BJ (cell line): ENCODE measurements around the gene CA12. TPM values are rescaled to one million over a fixed set of nuclear protein-coding genes. Genes with fewer than 3 reads are reported as not detected.

Source experiments
- CTCF ChIA-PET: fragments of 350-600 bp; formaldehyde crosslinking; extraction: SDS; loops from one replicate; lab custom pipeline; 2021; ENCODE audit warnings: antibody characterized with exemption, inconsistent platforms; lab: Yijun Ruan, JAX
- POLR2A ChIA-PET: fragments of 300-600 bp; sonication (Branson Sonifier 250); formaldehyde crosslinking; extraction: SDS; loops from one replicate; lab custom pipeline; 2021; ENCODE audit warnings: antibody characterized with exemption; lab: Charles Lee
- DNase-seq: peaks from one replicate; pipeline ENCODE4 v3.0.0-alpha.2; 2011; ENCODE audit warnings: low read depth
- H3K27me3 ChIP-seq: 2 replicates; pipeline ENCODE4 v1.6.0; 2011; ENCODE audit warnings: low read length; ENCODE audit not compliant: control insufficient read depth, insufficient read depth
- H3K36me3 ChIP-seq: 2 replicates; pipeline ENCODE4 v1.5.1; 2011; ENCODE audit warnings: low read length; ENCODE audit not compliant: control insufficient read depth, insufficient read depth
- H3K4me3 ChIP-seq: 2 replicates; pipeline ENCODE4 v1.5.1; 2011; ENCODE audit warnings: low read depth, mild to moderate bottlenecking, control low read depth, low read length
- polyA plus RNA-seq: library from polyadenylated mRNA; depleted of rRNA; stranded (reverse); fragments of >200 nt; gene quantifications from 2 replicates; pipeline ENCODE4 v1.2.3, GENCODE V29; 2011
- TF ChIP-seq, protein P1 (sequence below): IDR thresholded peaks from 2 replicates; pipeline ENCODE4 v1.5.1; 2011; ENCODE audit warnings: low read depth, mild to moderate bottlenecking, control low read depth, inconsistent platforms, low read length, moderate library complexity; ENCODE audit not compliant: insufficient read depth

The CA12 gene
- polyA plus RNA-seq, 1 experiment, result 16.9 TPM

DNA sequence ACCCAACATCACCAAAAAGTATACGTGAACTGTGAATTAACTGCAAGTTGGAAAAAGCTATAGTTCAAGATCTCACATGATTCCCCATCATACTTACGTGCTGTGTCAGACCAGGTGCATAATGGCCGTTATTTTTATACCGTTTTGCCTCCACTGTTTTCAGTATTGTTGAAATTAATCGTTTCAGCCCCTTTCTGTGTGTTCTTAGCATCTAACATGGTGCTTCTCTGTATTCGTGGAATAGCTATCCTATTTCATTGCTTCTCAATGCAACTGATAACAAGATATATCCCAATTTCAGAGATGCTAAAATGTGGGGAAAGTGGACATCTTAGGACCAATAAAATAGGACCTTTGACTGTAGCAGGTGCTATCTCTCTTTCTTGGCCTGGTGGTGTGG, 13.7 kb downstream of the CA12 start:
- no peak overlapping the region for H3K4me3 ChIP-seq
- ChIA-PET CTCF (interaction anchor here (0.7 to 0.8 kb wide), 2 partner anchors 35 to 75 kb away, joined by 3 read pairs; no protein-coding TSS in a partner anchor), POLR2A (no interaction called here)
- H3K36me3 ChIP-seq, result no peaks in the 10 kb centered on the region
- TF ChIP-seq, protein P1, sequence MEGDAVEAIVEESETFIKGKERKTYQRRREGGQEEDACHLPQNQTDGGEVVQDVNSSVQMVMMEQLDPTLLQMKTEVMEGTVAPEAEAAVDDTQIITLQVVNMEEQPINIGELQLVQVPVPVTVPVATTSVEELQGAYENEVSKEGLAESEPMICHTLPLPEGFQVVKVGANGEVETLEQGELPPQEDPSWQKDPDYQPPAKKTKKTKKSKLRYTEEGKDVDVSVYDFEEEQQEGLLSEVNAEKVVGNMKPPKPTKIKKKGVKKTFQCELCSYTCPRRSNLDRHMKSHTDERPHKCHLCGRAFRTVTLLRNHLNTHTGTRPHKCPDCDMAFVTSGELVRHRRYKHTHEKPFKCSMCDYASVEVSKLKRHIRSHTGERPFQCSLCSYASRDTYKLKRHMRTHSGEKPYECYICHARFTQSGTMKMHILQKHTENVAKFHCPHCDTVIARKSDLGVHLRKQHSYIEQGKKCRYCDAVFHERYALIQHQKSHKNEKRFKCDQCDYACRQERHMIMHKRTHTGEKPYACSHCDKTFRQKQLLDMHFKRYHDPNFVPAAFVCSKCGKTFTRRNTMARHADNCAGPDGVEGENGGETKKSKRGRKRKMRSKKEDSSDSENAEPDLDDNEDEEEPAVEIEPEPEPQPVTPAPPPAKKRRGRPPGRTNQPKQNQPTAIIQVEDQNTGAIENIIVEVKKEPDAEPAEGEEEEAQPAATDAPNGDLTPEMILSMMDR, result no peak
- H3K27me3 ChIP-seq, result no peaks in the 10 kb centered on the region
- no peak for DNase-seq

DNA sequence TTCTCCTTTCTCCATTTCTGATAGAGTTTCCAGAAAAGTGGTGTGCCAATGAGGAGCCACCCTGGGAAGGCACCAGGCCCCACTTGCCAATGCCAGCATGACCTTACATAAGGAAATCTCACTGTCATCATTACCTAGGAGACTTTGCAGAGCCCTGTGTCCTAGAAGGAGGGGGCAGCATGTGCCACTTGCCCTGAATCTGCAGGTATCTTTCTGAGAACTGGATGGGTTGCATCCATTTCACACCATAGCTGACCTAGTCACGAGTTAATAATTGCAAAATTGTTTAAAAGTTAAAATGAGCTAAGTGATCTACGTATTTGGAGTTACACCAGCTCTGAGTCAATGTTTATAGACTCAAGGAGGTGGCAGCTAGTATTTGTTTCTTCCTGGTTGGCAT, 14.3 kb downstream of the CA12 start:
- CTCF ChIA-PET, result interaction anchor here (0.6 to 0.9 kb wide), 4 partner anchors 14 to 120 kb away, joined by 3 to 4 read pairs (median 4); partner anchors contain the start of gene CA12
- no peaks in the 10 kb centered on the region for H3K27me3 ChIP-seq
- POLR2A ChIA-PET, result no interaction called here
- DNase-seq, result no peak
- TF ChIP-seq, protein P1, result no peak
- H3K36me3 ChIP-seq, result no peaks in the 10 kb centered on the region
- H3K4me3 ChIP-seq, result no peak overlapping the region

DNA sequence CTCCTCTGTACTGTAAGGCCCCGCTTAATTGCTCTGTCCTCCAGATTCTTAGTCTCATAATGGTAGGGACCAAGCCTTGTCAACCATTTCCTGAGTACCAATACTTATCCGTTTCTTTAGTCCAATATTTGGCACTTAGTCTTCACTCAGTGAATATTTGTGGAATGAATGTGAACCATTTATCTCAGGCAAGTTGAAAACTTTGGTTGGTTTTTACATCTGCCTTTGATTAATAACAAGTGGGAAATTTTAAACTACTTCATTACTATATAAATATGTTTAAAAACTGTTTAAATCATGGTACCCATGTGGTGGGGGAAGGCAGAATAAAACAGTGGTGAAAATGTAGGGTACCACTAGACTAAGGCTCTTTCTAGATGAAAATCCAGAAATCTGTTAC, 15.2 kb downstream of the CA12 start:
- Histone ChIP-seq H3K4me3 (no peak overlapping the region), H3K36me3 (no peaks in the 10 kb centered on the region), H3K27me3 (no peaks in the 10 kb centered on the region)
- TF ChIP-seq, protein P1, result no peak
- ChIA-PET POLR2A (no interaction called here), CTCF (interaction anchor here (0.9 kb wide), 1 partner anchor 15 kb away, joined by 4 read pairs; the partner anchor contains the start of gene CA12)
- DNase-seq, result peak; percentile 51

DNA sequence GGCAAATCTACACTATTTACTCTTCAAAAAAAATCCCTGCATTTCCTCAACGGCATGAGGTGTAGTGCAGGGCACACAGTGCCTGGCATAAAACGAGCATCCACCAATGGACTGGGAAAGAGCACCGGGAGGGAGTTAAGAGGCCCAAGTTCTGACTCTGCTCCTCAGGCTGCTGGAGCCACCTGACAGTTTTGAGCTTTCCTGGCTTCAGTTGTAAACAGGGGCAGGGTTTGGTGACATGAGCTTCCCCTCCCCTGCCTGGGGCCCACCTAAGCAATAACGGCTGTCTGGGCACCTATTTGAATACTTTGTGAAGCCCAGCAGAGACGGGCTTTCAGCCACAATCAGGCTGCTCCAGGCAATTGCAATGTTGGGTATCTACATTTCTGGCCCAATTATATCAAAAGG, 16.4 kb downstream of the CA12 start:
- no peaks in the 10 kb centered on the region for H3K36me3 ChIP-seq
- no peak overlapping the region for H3K4me3 ChIP-seq
- CTCF ChIA-PET, result no interaction called here
- POLR2A ChIA-PET, result no interaction called here
- TF ChIP-seq, protein P1, result no peak
- no peaks in the 10 kb centered on the region; the same call in 1 of the 2 replicates for H3K27me3 ChIP-seq
- no peak for DNase-seq

DNA sequence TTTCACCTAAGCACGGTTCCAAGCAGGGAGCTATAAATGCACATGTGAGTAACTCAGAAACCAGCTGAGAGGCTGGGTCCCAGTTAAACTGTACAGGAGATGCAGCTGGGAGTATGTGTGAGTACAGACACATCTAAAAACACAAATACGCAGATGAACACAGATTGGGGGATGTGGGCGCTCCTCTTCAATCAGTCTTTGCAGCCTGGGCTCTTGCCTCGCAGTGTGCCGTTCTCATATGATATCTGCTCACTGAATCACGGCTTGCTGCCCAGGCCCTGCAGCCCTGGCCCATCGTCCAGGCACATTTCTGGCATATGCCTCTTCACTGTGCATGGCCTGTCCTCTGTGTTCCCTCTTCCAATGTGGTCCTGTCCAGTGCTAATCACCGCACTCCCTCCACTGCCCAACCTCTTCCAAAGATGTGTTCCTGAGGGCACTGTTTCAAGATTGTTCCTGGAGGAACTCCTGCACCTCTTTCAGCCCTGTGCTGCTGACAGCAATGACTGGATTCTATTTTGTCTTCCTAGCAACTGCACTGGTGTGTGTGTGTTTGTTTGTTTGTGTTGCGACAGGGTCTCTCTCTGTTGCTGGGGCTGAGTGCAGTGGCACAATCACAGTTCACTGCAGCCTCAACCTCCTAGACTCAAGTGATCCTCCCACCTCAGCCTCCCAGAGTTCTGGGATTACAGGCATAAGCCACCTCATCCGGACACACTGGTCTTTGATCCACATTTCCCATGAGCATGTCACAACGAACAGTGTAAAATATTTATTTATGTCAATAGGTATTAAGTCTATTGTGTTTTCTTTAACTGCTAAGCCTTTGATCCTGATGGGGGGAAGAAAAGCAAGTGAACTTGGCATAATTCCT, 17.0 kb downstream of the CA12 start:
- TF ChIP-seq, protein P1, result no peak
- Histone ChIP-seq H3K4me3 (no peak overlapping the region), H3K36me3 (no peaks in the 10 kb centered on the region), H3K27me3 (no peaks in the 10 kb centered on the region; the same call in 1 of the 2 replicates)
- ChIA-PET POLR2A (no interaction called here), CTCF (no interaction called here)
- no peak for DNase-seq
